SK-N-SH treated with all-trans-retinoic acid at 6 μM for 48 hours (cell line): ENCODE measurements around the gene AGTPBP1.

ENCODE experiments used
- BACH2 ChIP-seq: fragments of 250-450 bp; sonication (Bioruptor Pico); IDR thresholded peaks from 2 replicates; pipeline ENCODE4 v1.9.0; 2021; ENCODE audit warnings: mild to moderate bottlenecking, borderline replicate concordance
- CREB5 ChIP-seq: fragments of 250-450 bp; sonication (Bioruptor Pico); IDR thresholded peaks from 2 replicates; pipeline ENCODE4 v1.5.1; 2020; ENCODE audit warnings: low read depth, mild to moderate bottlenecking, moderate library complexity
- CSDC2 ChIP-seq: fragments of 250-450 bp; sonication (Bioruptor Pico); IDR thresholded peaks from 2 replicates; pipeline ENCODE4 v1.5.0; 2020; ENCODE audit warnings: mild to moderate bottlenecking, moderate library complexity
- GLIS3 ChIP-seq: fragments of 250-450 bp; sonication (Bioruptor Pico); IDR thresholded peaks from 2 replicates; pipeline ENCODE4 v1.5.0; 2020; ENCODE audit warnings: mild to moderate bottlenecking, moderate library complexity
- OSR1 ChIP-seq: fragments of 250-450 bp; sonication (Bioruptor Pico); IDR thresholded peaks from 2 replicates; pipeline ENCODE4 v1.8.0; 2022; ENCODE audit warnings: moderate library complexity, mild to moderate bottlenecking, inconsistent platforms
- PATZ1 ChIP-seq: fragments of 250-450 bp; sonication (Bioruptor Pico); IDR thresholded peaks from 2 replicates; pipeline ENCODE4 v1.8.0; 2020; ENCODE audit warnings: mild to moderate bottlenecking, moderate library complexity, borderline replicate concordance
- RARB ChIP-seq: fragments of 250-450 bp; sonication (Bioruptor Pico); IDR thresholded peaks from 2 replicates; pipeline ENCODE4 v1.8.0; 2021; ENCODE audit warnings: mild to moderate bottlenecking, moderate library complexity
- ZFP3 ChIP-seq: fragments of 250-450 bp; sonication (Bioruptor Pico); IDR thresholded peaks from 2 replicates; pipeline ENCODE4 v1.5.0; 2020; ENCODE audit warnings: mild to moderate bottlenecking, moderate library complexity
- ZFP30 ChIP-seq: fragments of 450-650 bp; formaldehyde crosslinking; IDR thresholded peaks from 2 replicates; pipeline ENCODE4 v1.5.0; 2022; ENCODE audit warnings: mild to moderate bottlenecking, moderate library complexity
- ZNF8 ChIP-seq: fragments of 450-650 bp; formaldehyde crosslinking; IDR thresholded peaks from 2 replicates; pipeline ENCODE4 v1.5.0; 2020; ENCODE audit warnings: mild to moderate bottlenecking, moderate library complexity
- TF ChIP-seq, protein P1 (sequence below): fragments of 250-450 bp; sonication (Bioruptor Pico); IDR thresholded peaks from 2 replicates; pipeline ENCODE4 v1.5.0; 2020; ENCODE audit warnings: mild to moderate bottlenecking, moderate library complexity
- TF ChIP-seq, protein P2 (sequence below): fragments of 250-450 bp; sonication (Bioruptor Pico); IDR thresholded peaks from 2 replicates; pipeline ENCODE4 v1.8.0; 2021; ENCODE audit warnings: low read depth, mild to moderate bottlenecking, moderate library complexity, borderline replicate concordance

DNA sequence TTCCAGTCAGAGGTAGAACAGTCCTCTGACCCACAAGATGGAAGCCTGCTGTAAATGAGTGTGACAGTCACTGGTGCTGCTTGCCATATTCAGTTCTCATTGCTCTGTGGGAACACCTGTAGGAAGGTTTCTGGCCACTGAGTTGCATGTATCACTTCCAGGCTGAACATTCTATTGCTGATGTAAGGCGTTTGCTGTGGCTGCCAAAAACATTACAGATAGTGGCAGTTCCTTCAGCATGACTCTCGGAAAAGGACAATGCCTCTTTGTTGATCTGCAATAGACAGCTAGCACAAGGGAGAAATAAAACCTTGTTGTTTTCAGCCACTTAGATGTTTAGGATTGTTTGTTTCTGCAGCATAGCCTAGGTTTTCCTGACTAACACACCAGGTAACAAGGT is 217.2 kb downstream of the AGTPBP1 start:
- TF ChIP-seq PATZ1 (no peak), BACH2 (CRISPR knock-in tag) (no peak), ZNF8 (CRISPR knock-in tag) (no peak), CREB5 (CRISPR knock-in tag) (no peak), RARB (CRISPR knock-in tag) (no peak), ZFP30 (CRISPR knock-in tag) (no peak), GLIS3 (CRISPR knock-in tag) (no peak), ZFP3 (CRISPR knock-in tag) (no peak), OSR1 (CRISPR knock-in tag) (no peak), CSDC2 (no peak)
- TF ChIP-seq, protein P1, sequence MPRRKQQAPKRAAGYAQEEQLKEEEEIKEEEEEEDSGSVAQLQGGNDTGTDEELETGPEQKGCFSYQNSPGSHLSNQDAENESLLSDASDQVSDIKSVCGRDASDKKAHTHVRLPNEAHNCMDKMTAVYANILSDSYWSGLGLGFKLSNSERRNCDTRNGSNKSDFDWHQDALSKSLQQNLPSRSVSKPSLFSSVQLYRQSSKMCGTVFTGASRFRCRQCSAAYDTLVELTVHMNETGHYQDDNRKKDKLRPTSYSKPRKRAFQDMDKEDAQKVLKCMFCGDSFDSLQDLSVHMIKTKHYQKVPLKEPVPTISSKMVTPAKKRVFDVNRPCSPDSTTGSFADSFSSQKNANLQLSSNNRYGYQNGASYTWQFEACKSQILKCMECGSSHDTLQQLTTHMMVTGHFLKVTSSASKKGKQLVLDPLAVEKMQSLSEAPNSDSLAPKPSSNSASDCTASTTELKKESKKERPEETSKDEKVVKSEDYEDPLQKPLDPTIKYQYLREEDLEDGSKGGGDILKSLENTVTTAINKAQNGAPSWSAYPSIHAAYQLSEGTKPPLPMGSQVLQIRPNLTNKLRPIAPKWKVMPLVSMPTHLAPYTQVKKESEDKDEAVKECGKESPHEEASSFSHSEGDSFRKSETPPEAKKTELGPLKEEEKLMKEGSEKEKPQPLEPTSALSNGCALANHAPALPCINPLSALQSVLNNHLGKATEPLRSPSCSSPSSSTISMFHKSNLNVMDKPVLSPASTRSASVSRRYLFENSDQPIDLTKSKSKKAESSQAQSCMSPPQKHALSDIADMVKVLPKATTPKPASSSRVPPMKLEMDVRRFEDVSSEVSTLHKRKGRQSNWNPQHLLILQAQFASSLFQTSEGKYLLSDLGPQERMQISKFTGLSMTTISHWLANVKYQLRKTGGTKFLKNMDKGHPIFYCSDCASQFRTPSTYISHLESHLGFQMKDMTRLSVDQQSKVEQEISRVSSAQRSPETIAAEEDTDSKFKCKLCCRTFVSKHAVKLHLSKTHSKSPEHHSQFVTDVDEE (CRISPR knock-in tag): no peak
- TF ChIP-seq, protein P2, sequence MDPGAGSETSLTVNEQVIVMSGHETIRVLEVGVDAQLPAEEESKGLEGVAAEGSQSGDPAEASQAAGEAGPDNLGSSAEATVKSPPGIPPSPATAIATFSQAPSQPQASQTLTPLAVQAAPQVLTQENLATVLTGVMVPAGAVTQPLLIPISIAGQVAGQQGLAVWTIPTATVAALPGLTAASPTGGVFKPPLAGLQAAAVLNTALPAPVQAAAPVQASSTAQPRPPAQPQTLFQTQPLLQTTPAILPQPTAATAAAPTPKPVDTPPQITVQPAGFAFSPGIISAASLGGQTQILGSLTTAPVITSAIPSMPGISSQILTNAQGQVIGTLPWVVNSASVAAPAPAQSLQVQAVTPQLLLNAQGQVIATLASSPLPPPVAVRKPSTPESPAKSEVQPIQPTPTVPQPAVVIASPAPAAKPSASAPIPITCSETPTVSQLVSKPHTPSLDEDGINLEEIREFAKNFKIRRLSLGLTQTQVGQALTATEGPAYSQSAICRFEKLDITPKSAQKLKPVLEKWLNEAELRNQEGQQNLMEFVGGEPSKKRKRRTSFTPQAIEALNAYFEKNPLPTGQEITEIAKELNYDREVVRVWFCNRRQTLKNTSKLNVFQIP (CRISPR knock-in tag): no peak
